HG03135 (cell line): ENCODE data around the gene IL23A.
"Not testable (repeated sequence)": the region's sequence is repeated elsewhere in the genome, so short reads cannot be mapped to it uniquely, and the experiment has no call there.

Experiments
- ATAC-seq: cut with Tn5 transposase; IDR thresholded peaks from one replicate; pipeline ENCODE4 v1.9.1; 2021; ENCODE audit warnings: mild to moderate bottlenecking, moderate library complexity; ENCODE audit not compliant: unreplicated experiment

The IL23A gene, protein sequence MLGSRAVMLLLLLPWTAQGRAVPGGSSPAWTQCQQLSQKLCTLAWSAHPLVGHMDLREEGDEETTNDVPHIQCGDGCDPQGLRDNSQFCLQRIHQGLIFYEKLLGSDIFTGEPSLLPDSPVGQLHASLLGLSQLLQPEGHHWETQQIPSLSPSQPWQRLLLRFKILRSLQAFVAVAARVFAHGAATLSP

DNA sequence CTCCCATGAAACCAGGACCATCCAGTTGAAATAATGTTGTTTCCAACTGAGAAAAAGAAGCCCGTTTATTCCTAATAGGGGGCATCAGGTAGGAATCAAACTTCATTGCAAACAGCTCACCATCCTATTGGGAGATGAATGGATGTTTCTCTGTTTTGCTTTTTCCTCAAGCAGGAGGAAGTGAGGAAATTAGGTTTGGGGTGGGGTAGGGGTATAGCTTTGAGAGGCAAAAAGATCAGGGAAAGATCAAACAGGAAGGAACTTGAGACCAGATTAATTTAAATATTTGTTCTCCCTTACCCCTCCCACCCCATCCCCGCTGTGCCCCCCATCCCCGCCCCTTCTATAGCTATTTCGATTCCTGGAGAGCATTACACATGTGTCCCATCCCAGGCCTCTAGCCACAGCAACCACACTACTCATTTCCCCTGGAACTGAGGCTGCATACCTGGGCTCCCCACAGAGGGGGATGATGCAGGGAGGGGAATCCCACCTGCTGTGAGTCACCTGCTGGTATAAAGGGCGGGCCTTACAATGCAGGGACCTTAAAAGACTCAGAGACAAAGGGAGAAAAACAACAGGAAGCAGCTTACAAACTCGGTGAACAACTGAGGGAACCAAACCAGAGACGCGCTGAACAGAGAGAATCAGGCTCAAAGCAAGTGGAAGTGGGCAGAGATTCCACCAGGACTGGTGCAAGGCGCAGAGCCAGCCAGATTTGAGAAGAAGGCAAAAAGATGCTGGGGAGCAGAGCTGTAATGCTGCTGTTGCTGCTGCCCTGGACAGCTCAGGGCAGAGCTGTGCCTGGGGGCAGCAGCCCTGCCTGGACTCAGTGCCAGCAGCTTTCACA lies at the start of gene IL23A:
TSS of gene IL23A (plus strand) at position 577 of the 850 bp plus-strand sequence. CDS start at position 738, 161 bp downstream.
- ATAC-seq, result no peak

DNA sequence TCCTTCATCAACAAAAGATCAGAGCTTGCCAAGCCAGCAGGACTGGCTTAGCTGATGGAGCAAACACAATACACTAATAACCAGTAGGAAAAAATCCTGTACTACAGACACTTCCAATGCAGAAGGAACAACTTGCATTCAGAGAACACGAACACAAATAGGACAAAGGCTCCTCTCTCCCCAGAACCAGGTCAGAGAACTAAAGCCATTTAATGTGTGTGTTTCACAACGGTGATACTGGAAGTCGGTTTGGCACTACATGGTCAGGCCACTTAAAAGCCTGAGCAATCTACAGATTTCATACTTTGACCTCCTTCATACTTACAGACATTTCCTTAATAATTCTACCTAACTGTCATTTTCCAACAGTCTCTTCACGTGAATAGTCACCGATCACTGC lies 44.9 kb upstream of the IL23A start:
- ATAC-seq, result no peak

DNA sequence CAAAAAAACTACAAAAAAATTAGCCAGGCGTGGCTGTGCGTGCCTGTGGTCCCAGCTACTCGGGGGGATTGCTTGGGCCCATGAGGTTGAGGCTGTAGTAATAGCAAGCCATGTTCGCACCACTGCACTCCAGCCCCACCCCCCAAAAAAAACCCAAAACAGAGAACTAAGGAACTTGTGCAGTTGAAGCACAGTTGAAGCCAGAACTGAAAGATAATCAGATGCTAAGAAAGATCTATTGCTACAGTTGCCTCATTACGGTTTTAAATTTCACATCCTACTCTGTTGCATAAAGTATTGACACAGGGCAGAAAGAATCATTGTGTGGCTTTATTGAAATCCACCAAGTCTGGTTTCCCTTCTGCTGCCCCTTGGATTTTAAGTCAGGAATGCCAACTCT lies 42.4 kb upstream of the IL23A start:
- no peak for ATAC-seq

DNA sequence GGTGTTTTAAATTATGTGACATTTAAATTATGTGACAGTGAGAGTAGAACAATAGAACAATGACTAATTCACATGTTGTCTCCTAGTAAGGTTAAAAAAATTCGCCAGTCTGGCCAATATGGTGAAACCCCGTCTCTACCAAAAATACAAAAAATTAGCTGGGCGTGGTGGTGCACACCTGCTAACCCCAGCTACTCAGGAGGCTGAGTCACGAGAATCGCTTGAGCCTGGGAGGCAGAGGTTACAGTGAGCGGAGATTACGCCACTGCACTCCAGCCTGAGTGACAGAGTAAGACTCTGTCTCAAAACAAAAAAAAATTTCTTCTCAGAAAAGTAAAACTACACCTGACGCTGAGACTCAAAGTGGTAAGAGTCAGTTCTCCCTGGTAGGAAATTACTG lies 41.3 kb upstream of the IL23A start:
- no peak for ATAC-seq

DNA sequence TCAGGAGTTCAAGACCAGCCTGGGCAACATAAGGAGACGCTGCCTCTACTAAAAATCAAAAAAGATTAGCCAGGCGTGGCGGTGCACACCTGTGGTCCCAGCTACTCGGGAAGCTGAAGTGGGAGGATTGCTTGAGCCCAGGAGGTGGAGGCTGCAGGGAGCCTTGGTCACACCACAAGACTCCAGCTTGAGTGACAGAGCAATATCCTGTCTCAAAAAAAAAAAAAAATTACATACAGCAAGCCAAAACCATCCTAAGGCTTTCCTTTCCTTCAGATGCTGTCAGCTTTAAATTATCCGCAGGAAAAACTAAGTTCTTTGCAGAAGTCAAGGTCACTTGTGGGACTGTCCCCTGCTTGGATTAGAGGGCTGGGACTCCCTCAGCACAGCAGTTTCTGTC lies 39.9 kb upstream of the IL23A start:
- ATAC-seq, result no peak

DNA sequence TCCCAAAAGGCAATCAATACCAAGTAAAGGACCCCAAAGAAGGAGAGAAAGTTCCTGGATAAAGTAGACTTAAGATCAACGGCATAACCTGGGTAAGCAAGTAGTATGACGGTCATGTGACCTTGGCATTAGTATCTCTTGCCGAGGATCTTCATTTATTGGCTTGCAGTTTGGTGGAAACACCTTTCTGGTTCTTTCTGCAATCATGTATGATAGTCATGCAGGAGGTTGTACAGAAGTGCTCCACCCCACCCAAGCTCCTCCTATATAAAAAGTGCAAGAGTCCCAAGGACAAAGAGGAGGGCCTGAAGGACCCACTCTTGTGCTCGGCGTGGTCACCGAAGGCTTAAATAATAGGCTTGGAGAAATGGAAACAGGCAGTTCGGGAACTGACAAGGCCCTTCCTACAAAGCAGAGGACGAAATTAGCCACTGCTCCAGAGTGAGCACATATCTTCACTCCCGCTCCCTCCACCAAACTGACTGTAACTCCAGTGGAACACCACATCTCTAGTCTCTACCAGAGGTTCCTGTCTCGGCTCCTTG lies 39.3 kb upstream of the IL23A start:
- ATAC-seq, result peak; percentile 5

DNA sequence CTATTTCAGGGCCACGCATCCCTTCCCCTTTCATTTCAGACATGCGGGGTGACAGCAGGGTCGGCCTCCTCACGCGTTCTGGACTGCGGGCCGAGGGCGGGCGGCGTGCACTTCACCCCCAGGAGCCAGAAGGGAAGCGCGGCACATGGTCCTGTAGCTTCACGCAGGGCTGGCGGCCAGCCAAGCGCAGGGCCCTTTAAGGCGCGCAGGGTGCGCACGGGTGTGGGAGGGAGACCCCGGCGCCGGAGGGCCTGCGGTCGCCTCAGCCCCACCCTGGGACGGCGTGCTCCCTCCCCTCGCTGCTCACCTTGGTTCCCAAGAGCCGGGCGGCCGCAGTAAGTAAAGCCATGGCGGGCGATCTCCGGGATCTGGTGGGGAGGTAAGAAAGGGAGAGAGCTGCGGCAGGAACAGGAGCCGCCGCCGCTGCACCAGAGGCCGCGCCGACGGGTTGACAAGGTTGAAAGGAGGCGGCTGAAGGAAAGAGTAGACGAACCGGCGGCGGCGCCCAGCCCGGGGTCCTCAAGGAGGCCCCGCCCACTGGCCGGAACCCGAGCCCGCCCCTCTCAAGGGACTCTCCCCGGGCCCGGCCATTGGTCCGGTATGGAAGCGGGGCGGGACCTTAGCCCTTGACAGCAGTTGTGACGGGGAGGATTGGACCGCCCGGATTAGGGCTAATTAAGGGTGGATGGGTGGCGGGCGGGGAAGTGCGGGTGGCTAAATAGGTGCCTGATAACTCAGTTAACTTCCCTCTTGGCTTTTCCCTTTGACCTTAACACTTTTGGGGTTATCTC lies 38.6 kb upstream of the IL23A start, which contains the start of gene CS:
TSS of gene CS (minus strand) at position 478 of the 791 bp plus-strand sequence. CDS start at position 349, 129 bp downstream.
- peak; percentile 95 for ATAC-seq

DNA sequence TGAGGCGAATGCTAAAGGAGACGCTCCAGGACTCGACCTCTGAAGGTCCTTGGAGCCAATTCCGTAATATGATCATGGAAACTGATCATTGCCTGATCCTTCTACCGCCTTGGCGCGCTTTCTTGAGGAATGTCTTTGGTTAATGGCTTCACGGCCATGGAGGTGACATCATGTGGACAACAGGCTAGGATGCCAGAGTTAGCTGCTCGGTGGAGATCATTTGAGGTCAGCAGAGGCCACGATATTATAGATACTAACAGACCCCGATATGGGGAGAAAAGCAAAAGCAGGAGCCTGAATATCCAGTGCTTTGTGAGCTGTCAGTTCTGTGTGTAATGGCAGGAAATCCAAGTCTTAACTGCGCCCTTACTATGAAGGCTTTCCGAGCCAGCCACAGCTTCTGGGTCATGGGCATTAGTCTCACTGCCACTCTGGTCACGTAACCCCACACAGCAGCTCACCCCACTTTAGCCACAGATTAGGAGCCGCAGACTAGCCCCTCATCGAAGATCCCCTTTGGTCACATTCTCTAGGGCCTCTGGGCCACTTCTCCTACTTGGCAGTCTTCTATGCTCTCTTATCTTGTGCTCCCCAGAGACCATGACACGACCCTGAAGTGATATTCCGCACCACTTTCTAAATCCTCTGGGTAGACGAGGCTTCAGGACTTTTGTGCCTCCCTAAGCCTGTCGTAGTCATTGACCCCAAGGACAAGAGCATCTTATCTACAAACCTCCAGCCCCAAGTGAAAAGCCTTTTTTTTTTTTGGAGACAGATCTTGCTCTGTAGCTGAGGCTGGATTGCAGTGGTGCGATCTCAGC lies 37.8 kb upstream of the IL23A start:
- ATAC-seq, result no peak

DNA sequence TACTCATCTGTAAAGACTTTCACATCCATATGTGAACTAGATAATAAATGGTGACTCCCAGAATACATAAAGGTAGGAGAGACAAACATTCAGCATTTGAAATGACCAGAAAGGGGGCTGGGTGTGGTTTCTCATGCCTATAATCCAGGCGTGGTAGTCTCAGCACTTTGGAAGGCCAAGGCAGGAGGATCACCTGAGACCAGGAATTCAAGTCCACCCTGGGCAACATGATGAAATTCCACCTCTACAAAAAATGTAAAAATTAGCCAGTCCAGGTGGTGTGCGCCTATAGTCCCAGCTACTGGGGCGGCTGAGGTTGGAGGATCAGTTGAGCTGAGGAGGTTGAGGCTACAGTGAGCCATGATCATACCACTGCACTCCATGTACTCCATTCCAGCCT lies 34.4 kb upstream of the IL23A start:
- ATAC-seq, result no peak

DNA sequence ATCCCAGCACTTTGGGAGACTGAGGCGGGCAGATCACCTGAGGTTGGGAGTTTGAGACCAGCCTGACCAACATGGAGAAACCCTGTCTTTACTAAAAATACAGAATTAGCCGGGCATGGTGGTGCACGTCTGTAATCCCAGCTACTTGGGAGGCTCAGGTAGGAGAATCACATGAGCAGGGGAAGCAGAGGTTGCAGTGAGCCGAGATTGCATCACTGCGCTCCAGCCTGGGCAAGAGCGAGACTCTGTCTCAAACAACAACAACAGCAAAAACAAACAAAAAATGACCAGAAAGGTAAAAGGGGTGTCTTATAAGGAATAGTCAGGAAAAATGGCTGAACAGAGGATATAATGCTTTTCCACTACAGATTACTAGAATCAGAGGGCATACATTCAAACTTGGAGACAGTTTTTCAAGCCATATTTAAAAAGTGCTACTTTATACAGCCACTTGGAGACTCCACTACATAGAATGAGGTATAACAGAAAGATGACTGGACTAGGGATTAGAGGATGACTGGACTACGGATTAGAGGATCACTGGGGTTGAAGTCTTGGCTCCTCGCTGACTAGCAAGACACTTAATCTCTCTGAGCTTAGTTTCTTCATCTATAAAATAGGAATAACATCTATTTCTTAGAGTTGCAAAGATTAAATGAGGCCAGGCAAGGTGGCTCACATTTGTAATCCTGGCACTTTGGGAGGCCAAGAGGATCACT lies 33.7 kb upstream of the IL23A start:
- no peak for ATAC-seq

DNA sequence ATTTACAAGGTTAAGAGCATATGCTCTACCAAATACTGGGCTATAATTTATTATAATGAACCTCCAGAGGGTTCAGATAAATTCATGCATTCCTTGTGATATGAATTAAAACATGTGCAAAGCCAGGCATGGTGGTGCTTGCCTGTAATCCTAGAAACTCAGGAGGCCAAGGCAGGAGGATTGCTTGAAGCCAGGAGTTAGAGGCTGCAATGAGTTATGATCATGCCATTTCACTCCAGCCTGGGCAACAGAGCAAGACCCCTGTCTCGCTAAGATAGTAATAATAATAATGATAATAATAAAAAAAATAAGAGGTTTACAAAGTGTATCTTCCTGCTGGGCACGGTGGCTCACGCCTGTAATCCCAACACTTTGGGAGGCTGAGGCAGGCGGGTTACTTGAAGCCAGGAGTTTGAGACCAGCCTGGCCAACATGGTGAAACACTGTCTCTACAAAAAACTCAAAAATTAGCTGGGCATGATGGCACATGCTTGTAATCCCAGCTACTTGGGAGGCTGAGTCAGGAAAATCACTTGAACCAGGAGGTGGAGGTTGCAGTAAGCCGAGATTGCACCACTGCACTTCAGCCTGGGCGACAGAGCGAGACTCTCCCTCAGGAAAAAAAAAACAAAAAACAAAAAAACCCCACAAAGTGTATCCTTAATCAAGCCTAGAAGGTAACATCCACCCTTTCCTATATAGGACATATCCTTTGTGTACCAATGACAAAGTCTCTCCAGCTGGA lies 31.3 kb upstream of the IL23A start:
- no peak for ATAC-seq

DNA sequence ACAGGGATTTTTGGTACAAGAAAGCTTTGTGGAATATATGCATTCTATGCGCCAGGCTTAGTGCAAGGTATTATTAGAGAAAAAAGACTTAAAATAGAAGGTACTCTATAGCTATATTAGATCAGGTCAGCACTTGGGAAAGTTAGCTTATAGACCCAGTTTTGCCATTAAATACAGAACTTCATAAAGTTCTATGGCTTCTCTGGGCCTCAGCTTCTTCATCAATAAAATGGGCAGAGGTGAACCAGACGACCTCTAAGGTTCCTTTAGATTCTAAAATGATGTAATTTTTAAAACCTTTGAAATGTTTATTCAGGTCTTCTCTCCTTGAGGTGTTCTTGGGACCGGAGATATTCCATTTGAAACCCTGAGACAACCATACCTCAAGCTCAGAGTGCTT lies 30.0 kb upstream of the IL23A start:
- ATAC-seq, result no peak

DNA sequence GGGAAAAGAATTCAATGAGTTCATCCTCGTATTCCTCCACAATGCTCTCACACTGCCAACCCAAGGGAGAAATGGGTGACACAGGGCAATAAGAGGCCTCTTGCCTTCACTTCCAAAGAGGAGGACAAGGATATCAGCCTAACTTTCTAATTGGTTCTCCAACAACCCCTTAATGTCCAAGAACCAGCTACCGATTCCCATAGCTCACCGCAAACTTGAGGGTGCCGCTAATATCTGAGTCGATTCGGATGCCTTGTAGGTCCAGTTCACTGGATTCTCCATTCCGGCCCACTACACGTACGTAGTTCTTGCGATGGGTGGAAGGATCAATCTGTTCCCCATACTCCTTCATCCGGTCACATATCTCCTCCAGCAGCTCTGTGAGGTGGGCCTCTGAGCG lies 27.7 kb upstream of the IL23A start:
- no peak for ATAC-seq

DNA sequence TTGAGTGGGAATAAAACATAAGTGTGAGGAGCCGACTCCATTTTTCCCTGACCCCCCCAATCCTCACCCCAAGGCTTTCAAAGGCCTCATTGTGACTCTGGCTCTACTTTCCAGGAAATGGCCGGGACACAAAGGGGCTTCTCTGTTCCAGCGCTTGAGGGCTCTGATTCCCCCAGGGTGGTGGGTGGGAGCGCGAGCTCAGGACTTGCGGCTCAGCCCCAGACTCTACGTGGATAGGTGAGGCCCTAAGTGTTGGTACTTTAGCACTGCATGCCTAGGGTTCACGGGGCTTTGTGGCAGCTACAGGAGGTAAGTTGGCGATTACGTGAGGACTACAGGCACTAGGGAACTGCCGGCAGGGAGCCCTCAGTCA lies 23.4 kb upstream of the IL23A start:
- ATAC-seq, result no peak

DNA sequence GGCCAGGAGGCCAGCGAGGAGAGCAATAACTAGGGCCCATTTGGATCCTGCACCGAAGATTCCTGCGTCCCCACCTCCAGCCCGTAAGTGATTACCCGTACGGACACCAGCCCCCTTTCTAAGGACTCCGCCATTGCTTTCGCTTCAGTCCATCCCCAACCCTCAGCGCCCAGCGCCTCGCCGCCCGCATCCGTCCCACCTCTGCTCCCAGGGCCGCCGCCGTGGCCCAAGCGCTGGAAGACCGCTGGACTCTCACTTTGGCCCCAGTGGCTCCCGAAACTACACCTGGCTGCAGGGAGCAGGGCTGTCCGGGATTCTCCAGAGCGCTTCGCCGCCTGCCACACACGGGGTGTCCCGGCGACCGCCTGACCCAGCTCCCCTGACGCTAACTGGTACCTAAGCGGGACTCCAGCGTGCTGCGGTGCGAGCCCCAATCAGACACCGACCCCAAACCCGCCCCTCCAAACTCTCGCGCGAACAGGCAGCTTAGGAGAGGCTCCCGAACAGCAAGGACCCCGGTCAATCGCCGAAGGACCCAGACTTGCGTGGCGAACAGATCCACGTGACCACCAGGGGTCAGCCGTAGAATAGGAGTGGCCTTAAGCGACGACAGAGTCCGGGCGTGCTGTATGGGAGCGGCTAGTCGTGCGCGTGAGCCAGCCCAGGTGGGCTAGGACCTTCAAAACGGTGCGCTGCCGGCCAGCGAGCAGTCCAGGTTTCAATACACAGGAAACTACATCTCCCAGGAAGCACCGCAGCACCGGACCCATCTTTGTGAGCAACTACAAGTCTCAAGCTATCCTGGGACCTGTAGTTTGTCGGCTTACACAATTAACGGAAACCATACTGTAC lies 22.8 kb upstream of the IL23A start, which contains the start of gene CNPY2:
TSS of gene CNPY2 (minus strand) at position 367 of the 852 bp plus-strand sequence. CDS start 771 bp downstream, outside the sequence.
- ATAC-seq, result peak; percentile 92

DNA sequence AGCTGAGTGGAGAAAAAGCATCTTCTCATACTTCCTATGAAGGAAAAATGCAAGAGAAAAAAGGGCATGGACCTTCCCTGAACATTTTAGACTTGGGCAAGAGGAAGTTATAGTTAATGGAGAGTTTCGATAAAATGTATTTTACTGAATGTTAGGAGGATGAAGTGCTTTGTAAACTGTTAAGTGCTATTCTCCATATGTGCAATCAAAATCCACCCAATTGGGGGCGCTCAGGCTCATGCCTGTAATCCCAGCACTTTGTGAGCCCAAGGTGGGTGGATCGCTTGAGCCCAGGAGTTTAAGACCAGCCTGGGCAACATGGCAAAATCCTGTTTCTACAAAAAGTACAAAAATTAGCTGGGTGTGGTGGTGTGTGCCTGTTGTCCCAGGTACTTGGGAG lies 21.0 kb upstream of the IL23A start:
- ATAC-seq, result no peak

DNA sequence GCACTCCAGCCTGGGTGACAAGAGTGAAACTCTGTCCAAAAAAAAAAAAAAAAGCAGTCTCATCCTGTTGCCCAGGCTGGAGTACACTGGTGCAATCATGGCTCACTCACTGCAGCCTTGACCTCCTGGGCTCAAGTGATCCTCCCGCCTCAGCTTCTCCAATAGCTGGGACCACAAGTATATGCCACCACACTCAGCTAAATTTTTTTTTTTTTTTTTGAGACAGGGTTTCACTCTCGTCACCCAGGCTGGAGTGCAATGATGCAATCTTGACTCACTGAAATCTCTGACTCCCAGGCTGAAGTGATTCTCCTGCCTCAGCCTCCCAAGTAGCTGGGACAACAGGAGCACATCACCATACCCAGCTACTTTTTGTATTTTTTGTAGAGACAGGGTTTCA lies 17.7 kb upstream of the IL23A start:
- no peak for ATAC-seq

DNA sequence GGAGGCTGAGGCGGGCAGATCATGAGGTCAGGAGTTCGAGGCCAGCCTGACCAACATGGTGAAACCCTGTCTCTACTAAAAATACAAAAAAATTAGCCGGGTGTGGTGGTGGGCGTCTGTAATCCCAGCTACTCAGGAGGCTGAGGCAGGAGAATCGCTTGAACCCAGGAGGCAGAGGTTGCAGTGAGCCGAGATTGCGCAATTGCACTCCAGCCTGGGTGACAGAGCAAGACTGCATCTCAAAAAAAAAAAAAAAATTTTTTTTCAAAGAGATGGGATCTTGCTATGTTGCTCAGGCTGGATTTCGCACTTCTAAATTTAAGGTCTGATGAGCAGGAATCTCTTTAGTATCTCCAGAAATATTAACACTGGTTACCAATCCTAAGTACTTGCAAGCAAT lies 17.1 kb upstream of the IL23A start:
- not testable (repeated sequence) for ATAC-seq
